Cerebellar nuclear complex (tissue), 1 donor: ENCODE results near the gene PLEKHF1.
"Not testable (repeated sequence)": the region's sequence is repeated elsewhere in the genome, so short reads cannot be mapped to it uniquely, and the experiment has no call there.

Experiments
- DNase-seq, 2 experiments: peaks; one replicate each; lab custom pipeline; 2025; lab: John Stamatoyannopoulos, UW

PLEKHF1 gene

DNA sequence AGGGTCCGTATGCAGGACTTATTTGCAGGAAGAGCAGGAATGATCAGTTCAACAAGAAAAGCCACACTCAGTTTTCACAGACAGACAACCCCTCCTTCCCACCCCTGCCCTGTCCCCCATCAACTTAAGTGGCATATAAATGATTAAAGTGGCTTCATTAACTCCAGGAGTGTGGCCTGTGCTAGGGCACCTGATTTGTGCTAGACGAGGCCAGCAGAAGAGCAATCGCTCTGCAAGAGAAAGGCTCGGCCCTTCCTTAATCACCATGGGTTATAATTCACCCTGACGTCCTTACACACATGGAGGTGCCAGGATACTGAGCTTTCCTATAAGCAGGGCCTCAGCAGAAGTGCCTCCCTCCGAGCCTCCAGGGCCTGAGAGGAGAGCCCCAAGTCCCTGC lies 35.2 kb downstream of the PLEKHF1 start:
- DNase-seq: no peak

DNA sequence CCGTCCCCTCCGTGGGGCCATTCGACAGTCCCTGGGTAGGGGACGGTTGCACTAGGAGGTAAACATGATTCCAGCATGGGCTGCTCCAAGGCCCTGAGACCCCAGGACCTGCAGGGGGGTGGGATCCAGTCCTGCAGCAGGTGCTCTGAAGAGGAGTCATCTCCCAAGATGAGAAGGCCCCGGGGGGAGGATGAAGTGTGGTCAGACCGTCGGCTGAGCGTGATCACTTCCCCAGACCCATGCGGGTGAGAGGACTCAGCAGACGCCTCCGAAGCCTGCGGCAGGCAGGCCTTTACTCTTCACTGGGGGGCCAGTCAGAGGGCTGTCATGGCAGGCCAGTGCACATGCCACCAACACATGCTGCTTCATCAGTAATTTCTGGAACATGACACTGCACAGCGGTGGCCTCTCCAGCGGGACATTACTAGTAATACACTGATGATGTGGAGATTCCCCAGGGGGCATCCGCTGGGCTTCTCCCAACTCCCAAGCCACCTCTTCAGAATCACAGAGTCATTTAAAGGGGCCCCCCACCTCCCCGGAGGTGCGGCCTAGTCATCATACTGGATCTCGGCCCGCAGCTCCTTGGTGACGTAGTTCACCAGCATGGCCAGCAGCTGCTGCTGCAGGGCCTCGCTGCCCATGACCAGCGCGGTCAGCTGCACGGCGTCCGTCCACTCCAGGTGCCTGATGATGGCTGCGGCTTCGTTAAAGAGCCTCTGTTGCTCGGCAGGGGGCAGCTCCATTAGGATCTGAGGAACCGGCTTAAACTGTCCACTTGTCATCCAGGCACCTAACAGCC lies 37.1 kb downstream of the PLEKHF1 start:
- DNase-seq: no peak

DNA sequence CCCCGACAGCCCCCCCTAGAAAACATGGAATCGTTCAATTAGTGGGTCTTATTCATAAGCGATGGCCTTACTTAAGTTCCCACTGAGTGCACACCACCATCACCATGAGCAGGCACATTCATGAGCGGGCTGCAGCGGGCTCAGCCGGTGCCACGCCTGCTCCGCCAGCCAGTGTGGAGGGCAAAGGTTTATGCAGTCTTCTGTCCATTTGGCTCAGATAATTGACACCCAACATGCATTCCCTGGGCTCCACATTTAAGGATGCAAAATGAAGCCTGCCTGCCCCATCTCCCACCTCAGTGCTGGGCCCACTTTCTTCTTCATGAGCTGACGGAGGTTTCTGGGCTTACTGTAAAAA lies 37.7 kb downstream of the PLEKHF1 start:
- DNase-seq: no peak

DNA sequence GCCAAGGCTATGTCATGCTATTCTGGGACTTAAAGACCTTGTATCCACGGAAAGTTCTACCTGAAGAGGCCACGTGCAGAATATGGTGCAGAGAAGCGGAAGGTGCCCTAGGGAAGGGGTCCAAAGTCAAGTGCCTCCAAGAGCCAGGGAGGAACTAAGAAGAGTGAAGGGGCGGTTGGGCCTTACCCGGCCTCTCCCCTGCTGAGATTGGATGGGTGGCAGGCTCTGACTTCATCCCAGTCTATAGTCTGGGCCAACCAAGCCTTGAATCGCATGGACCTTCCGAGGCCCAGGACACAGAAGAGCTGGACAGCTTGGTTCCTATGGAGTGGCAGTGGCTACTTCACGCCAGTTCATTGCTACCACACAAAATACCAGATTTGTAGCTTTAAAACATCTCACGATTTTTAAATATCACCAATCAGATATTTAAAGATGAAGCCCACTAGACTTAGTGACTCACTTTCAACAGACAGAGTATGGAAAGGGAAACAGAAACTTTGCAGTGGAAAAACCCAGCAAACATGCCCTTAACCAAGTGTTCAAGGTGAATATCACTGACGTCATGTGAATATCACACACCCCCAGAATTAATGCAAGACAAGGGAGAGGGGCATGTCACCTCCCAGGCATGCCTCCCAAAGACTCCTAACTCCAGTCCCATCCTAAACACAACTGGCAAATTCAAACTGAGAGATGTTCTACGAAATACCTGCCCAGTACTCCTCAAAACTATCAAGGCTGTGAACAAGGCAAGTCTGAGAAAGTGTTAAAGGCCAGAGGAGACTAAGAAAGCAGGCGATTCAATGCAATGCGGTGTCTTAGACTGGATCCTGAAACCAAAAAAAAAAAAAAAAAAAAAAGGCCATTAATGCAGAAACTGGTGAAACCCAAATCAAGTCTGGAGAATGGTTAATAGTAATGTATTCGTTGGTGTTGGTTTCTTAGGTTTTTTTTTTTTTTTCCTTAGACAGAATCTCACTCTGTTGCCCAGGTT lies 39.6 kb downstream of the PLEKHF1 start:
- no peak for DNase-seq

DNA sequence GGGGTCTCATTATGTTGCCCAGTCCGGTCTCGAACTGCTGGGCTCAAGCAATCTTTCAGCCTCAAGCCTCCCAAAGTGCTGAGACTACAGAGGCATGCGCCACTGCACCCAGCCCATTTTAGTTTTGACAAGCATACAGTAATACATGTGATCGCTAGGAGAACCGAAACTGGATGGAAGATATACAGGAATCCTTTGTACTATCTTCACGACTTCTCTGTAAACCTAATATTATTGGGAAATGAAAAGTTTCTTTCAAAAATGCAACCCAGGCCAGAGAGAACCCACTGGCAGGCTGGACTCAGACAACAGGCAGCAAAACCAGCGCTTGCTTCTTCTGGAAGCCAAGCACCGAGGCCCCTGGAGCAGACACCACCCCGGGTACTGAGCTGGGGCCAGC lies 40.4 kb downstream of the PLEKHF1 start:
- DNase-seq: no peak

DNA sequence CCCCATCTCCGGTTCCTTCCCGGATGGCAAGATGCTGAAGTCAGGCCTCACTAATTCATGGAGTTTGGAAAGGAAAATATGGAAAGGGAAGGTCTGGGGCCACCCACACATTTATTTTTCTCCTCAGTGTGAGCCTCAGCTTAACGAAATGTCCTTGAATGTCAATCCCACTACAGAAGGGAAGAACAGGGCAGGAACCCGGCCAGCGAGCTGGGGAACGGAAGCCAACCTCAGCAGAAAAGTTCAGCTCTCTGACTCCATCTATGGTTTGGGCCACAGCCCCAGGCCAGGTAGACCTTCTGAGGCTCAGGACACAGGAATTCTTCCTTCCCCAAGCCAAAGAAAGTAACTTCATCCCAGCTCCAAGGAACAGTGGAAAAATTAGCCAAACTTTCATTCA lies 41.4 kb downstream of the PLEKHF1 start:
- DNase-seq: no peak

DNA sequence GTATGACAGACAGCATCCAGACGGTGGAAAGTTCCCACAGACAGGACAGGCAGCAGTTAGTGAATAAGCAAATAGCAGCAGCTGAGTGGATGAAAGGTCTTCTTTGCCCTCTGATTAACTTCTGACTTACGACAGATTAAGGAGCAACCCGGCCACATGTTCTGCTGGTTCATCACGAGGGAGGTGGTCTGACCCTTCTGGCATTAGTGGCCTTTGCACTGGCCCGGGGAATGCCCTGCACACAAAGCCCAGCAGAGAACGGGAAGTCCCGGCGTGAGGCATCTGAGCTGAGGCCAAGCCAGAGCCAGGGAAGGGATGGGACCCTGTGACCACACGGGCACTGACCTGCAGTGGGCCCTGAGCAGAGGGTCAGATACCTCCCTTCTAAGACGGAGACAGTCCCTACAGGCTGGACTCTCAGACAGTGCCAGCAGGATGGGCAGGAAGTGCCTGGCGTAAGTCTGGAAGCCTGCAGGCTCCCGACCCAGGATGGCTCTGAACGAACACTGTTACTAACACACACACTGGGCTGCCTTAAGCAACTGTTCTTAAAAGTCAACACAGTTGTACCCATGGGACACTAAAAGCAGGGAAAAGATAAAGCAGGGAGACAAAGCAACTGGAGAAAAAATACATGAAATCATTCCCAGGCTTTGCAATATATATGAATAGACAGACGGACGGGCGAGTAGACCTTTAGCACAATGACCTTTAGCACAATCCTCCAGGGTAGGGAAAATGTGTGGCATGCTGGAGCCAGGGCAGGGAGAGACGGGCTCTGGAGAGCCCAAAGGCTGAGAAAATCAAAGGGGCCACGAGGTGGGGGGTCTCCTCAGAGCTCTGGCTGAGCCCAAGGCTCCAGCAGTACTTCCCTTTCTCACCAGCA lies 43.5 kb downstream of the PLEKHF1 start:
- no peak for DNase-seq

DNA sequence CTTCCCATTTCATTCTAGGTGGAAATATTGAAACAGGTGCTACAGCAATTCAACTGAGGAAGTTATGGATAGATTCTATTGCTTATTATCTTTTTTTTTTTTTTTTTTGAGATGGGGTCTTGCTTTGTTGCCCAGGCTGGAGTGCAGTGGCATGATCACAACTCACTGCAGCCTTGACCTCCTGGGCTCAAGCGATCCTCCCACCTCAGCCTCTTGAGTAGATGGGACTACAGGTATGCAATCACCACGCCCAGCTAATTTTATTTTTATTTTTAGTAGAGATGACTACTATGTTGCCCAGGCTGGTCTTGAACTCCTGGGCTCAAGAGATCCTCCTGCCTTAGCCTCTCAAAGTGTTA lies 44.2 kb downstream of the PLEKHF1 start:
- DNase-seq: not testable (repeated sequence)

DNA sequence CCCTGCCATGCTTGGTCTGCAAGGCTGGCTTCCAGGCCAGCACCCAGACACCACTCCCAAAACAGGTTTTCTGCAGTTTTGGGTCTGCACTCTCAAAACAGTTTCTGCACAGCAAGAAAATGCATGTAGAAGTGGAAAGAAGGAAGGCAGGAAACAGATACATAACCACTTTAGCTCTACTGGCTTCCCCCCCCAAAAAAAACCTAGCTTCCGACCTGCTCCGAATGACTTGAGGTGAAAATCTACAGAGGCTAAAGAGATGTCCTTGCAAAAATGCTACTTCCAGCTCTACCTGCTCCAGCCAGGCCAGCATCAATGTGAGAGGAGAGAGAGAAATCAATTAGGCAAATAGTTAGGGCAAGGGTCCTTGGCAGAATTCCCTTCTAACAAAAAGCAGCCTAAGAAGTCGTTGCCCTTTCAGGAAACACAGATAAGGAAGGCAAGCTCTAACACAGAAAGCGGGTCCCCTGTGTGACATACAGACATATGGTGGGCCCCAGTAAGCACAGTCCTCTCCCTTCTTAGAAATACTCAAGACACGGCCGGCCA lies 46.4 kb downstream of the PLEKHF1 start:
- no peak for DNase-seq

DNA sequence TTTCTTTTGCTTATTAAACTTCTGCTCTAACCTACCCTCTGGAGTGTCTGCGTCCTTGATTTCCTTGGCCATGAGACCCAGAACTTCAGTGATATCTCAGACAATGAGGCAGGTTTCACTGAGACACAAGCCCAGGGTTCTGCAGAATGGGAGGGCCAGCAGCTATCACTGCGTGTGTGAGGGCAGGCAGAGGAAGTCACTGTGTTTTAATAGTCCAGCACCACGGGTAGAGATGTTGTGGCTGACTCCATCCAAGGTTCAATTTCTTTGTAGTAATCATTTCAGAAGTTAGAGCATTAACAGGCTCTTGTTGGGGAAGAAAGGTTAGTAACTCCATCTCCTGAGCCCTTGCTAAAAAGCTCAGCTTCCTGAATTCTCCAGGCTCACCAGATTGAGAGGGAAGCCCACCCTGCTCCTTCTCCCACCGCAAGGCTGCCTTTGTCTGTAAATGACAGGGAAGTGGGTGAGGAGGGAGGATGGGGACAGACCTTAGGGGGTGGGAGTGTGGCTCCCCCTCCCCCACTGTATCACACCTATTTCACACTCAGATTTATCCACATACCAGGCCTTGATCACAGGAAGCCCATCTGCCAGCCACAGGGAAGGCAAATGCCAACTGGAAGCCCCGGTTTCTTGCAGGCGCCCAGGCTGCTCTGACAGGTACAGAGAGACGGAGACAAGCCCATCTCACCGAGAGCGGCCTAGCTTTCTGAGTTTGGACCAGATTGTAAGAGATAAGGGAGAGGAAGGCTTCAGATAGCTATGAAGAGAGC lies 47.7 kb downstream of the PLEKHF1 start:
- DNase-seq: no peak

DNA sequence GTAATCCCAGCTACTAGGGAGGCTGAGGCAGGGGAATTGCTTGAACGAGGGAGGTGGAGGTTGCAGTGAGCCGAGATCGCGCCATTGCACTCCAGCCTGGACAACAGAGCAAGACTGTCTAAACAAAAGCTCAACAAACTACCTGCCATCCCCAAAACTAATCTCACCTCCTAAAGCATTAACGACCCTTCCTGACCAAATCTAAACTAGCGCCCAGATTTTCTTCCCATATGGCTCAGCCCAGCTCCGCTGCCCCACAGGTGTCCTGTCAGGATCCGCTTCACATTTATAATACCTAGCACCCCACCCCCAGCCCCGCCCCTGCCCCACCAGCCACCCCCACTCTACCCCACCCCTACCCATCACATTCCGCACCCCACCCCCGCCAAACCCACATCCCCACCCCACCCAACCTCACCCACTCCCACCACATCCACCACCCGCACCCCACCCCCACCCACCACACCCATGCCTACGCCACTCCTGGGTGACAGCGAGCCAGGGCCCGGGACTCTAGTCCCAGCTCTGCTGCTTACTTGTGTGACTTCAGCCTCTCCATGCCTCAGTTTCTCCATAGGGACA lies 49.2 kb downstream of the PLEKHF1 start:
- DNase-seq: no peak

DNA sequence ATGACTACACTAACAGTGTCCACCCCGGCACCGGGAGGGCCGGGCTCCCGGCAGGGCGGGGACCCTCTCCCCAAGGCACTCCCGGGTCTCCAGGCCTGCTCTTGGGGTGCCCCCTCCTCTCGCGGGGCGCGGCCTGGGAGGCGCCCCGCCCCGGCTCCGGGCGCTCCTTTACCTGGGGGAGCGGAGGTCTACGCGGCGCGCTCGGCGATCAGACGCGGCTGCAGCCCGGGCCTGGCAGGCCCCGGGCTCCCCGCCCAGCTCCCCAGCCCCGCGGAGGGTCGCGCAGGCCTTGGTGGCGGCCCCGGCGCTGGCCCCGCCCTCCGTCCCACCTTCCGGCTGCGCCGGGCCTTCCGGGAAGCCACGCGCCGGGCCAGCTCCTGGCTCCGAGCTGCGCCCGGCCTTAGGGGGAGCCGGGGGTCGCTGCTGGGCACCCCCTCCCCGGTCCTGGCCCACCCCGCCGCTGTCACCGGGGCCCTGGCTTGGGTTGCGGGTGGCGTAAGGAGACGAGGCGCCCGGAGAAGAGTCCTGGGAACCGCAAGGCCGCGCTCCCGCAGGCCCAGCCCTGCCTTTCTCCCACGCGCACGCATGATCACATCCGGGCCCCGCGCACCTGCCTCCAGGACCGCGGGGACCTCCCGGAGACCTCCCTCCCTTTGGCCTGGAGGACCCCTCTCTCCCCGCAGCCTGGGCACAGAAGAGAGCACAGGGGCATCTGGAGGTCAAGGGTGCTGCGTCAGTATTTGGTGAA lies 49.9 kb downstream of the PLEKHF1 start, which contains the start of gene C19orf12:
C19orf12 (minus strand) TSS at position 309 of the 748 bp plus-strand sequence. CDS start 6,848 bp downstream, outside the sequence.
- no peak for DNase-seq

DNA sequence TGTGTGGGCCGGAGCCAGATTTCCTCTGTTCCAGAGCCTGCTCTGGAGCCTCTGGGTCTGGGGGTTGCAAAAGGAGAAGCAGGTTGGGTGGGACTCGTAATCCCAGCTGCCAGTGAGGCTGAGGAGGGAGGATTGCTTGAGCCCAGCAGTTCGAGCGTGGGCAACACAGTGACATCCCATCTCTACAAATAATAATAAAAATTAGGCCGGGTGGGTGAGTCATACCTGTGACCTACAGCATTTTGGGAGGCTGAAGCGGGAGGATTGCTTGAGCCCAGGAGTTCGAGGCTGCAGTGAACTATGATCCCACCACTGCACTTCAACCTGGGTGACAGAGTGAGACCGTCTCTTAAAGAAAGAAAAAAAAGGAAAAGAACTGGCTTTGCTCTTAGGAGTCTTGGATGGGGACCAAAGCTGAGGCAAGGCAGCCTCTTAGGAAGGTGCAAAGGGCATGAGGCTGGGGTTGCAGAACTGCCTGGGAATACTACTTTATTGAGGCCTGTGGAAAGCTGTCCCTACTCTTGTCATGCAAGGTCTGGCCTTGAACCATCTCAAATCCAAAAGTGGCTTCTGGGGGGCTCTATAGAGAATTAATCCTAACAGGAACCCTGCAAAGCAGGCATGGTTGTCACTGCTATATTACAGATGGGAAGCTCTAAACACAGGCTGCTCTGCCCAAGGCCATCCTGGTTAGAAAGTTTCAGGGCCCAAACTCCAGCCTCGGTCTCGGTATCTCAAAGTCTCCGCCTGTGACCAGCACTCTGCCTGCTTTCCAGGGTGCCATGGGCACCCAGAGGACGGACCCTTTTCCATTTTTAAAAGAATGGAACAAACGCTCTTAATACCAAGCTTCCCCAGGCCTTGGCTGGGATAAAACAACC lies 50.7 kb downstream of the PLEKHF1 start:
- DNase-seq: no peak

DNA sequence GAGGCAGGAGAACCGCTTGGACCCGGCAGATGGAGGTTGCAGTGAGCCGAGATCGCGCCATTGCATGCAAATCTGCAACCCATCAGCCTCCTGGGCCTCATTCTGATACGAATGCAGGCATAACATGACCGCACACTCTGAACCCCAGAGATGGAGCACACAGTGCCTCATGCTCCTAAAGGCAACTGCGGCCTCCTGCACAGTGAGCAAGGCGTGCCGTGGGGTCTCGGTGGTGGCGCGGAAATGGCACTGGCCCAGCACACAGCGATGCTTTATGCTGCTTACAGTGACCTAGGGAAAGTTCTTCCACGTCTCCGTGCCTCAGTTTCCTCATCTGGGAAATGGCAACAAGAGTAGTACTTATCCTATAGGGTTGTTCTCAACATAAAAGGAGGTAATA lies 51.8 kb downstream of the PLEKHF1 start:
- no peak for DNase-seq

DNA sequence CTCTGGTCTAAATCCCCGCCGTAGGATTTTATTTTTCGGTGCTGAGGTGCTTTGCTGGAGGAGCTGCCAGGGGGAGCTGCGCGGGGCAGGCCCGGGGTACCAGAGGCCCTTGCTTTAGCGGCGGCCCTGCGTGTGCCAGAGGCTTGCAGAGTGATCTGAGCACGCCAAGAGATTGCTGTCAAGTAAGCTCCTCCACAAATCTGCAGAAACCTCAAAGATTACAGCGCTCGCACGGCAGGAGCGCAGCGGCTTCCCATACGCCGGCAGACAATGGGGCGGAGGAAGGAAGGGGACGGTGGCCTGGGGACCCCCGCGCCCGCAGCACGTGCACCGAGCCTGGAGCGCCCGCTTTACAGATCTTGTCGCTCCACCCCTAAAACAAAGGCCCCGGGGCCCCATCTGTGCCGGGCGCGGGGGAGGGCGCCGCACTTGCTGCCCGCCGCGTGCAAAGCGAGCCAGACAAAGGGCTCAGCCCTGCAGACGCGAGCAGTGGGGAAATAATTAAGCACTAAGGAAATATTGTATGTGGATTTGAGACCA lies 58.9 kb downstream of the PLEKHF1 start:
- DNase-seq: no peak

DNA sequence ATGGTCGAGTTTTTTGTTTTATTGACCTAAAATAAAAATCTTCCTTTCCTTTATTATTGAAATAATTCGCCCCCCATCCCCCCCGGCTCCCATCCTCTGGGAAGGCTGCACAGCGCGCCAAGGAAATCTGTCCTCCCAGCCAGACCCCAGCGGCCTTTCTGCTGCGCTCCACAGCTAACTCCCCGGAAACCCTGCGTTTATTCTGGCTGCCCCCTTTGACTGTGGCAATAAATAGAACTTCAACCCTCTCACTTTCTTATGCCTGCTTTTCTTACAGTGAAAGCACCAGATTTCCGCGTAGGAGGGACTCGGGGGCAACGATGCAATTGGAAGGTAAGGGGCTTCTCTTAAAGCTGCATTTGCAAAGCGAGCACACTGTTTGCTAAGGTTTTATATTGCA lies 59.5 kb downstream of the PLEKHF1 start:
- no peak for DNase-seq
